ENCODE data around the gene NEK1.

DNA sequence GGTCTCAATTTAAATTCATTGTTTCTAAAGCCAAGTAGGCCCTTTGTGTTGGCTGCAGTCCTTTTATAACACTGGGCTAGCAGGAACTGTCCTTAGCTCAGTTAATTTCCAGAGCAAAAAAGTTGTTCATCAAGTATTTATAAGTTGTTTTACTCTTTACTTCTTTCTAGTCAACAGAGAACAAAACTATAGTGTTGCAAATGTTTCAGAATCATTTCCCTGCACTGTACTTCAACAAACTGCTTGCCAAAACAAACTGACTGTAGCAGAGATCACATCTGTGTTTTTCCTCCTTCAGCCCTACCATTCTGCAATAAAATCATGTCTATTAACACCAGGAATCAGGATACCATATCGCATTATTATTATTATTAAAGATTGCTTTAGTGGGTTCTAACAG is 173.1 kb downstream of the NEK1 start:
- TF ChIP-seq PAX5 (IDR thresholded peaks at IDR 0.05; ENCODE audit: insufficient read depth, low read length, severe bottlenecking) (no peak), POLR2AphosphoS5 (IDR thresholded peaks at IDR 0.05; ENCODE audit: low read depth, low read length) (no peak), SPI1 (IDR thresholded peaks at IDR 0.05; ENCODE audit: low read depth, low read length) (no peak), POLR2A (IDR thresholded peaks at IDR 0.05; ENCODE audit: low read depth, low read length) (no peak), TAF1 (IDR thresholded peaks at IDR 0.05; ENCODE audit: low read depth, low read length) (no peak)

Measured in GM12891 (cell line).